ENCODE measurements around the gene SH2D6.

The SH2D6 gene

GRCh38 chr2:85440729-85441128 lies 22.2 kb downstream of the SH2D6 start:
- DNase-seq = no peak

- no peak for DNase-seq
Observed at GRCh38 chr2:85441864-85442263, 23.4 kb downstream of the SH2D6 start.

GRCh38 chr2:85444629-85445172 lies 26.2 kb downstream of the SH2D6 start:
- no peak for DNase-seq

GRCh38 chr2:85445316-85446295 lies 27.1 kb downstream of the SH2D6 start:
- DNase-seq = no peak

- DNase-seq = no peak
Observed at GRCh38 chr2:85446296-85447221, 28.0 kb downstream of the SH2D6 start.

- no peak for DNase-seq
Observed at GRCh38 chr2:85447222-85447585, 28.7 kb downstream of the SH2D6 start.

- no peak for DNase-seq
Observed at GRCh38 chr2:85448461-85449213, 30.1 kb downstream of the SH2D6 start.

- no peak for DNase-seq
Observed at GRCh38 chr2:85449214-85449588, 30.7 kb downstream of the SH2D6 start.

- DNase-seq = no peak
Observed at GRCh38 chr2:85452237-85452636, 33.7 kb downstream of the SH2D6 start.

- no peak for DNase-seq
Observed at GRCh38 chr2:85453571-85453970, 35.1 kb downstream of the SH2D6 start.

GRCh38 chr2:85455552-85456090 lies 37.1 kb downstream of the SH2D6 start:
- DNase-seq = no peak

GRCh38 chr2:85457043-85457442 lies 38.5 kb downstream of the SH2D6 start:
- no peak for DNase-seq

- no peak for DNase-seq
Observed at GRCh38 chr2:85457877-85458316, 39.4 kb downstream of the SH2D6 start.

- DNase-seq = no peak
Observed at GRCh38 chr2:85458601-85459563, 40.4 kb downstream of the SH2D6 start.

GRCh38 chr2:85459771-85460170 lies 41.3 kb downstream of the SH2D6 start:
- no peak for DNase-seq

GRCh38 chr2:85462322-85462721 lies 43.8 kb downstream of the SH2D6 start:
- no peak for DNase-seq

GRCh38 chr2:85468096-85468703 lies 49.7 kb downstream of the SH2D6 start:
- no peak for DNase-seq

- DNase-seq = no peak
Observed at GRCh38 chr2:85468704-85469349, 50.3 kb downstream of the SH2D6 start.

- no peak for DNase-seq
Observed at GRCh38 chr2:85470850-85471800, 52.6 kb downstream of the SH2D6 start.
